GM18907 (cell line): Measurements from ENCODE around the gene SEMA3E.

Source experiments
- ATAC-seq: cut with Tn5 transposase; IDR thresholded peaks from one replicate; pipeline ENCODE4 v1.9.1; 2021; ENCODE audit warnings: mild to moderate bottlenecking, moderate library complexity; ENCODE audit not compliant: unreplicated experiment

SEMA3E gene

DNA sequence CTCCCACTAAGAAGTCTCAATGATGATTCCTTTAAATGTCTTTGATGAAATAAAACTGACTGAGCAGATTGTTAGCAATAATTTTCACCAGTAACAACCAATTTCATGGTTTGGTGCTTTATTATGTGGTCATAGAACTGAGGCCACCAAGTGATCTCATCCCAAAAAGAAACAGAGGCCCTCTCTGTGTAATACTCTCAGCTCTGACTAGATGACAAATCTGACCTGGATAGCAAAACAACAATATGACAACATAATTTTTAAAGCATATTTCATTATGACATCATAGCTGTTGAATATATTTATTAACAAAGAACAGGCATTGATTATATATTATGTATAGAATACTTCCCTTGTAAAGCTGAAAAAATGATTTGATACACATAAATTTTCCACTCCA lies 5.9 kb downstream of the SEMA3E start:
- no peak for ATAC-seq

DNA sequence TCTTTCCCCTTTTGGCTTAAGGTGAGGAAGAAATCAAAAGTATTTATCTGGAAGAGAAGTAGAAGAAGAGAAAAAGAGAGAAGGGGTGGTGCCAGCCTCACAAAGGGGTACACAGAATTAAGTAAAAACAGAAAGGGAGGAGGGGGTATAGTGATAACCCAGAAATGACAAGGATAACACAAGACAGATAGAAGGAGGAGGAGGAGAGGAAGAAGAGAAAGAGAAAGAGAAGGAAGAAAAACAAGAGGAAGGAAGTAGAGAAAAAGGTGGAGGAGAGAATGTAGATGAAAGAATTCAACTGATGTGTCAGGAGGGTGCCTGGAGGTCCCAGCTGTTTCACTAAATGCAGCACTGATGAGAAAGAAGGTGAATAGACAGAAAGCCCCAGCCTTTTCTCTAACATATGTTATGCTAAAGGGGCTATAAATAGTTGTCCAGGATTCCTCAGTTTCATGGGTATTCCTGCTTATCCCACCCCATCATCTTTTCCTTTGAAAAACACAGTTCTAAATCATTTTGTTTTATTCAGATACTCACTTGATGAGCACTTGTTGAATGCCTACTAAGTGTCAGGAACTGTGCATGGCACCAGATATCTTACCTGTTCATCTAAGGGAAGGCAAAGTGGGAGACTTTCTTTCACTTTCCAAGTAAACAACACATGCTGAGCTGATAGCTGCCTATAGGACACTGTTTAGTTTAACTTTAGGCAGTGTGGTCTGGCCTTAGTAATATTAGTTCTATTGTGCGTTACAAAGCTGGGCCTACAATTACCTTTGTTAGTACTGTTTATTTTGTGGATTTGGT lies 8.0 kb downstream of the SEMA3E start:
- no peak for ATAC-seq

DNA sequence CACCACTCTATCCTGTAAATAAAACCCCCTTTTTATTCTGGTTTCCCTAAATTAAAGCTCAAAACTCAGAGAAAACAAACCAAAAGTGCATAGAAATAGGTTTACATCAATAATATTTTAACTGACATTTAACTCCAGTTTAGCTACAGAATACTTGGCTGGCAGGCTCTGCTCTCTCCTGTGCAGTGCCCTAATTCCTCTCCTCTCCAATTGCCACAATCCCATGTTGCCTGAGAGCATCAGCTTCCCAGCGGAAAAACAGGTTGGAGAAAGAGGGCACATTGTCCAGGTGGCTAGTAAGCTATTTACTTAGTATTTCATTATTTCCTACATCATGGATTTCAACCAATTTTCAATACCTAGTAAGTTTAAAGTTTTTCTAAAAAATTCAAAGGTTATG lies 8.7 kb downstream of the SEMA3E start:
- no peak for ATAC-seq

DNA sequence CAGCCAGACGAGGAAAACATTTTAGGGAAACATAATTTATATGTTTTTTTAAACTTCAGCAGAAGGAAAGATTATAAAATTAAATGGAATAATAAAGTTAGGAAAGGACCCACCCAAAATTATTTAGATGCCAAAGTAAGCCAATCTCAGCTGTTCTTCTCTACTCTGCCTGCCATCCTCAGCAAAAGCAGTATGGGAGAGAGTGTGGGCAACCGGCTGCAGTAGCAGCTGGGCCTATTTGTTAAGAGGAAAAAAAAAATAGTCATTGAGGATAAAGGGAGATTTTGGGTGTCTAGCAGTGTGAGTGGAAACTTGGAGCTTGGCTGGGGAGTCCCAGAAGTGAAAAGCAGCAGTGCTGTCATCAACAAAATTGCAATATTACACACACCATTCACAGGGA lies 15.4 kb downstream of the SEMA3E start:
- no peak for ATAC-seq

DNA sequence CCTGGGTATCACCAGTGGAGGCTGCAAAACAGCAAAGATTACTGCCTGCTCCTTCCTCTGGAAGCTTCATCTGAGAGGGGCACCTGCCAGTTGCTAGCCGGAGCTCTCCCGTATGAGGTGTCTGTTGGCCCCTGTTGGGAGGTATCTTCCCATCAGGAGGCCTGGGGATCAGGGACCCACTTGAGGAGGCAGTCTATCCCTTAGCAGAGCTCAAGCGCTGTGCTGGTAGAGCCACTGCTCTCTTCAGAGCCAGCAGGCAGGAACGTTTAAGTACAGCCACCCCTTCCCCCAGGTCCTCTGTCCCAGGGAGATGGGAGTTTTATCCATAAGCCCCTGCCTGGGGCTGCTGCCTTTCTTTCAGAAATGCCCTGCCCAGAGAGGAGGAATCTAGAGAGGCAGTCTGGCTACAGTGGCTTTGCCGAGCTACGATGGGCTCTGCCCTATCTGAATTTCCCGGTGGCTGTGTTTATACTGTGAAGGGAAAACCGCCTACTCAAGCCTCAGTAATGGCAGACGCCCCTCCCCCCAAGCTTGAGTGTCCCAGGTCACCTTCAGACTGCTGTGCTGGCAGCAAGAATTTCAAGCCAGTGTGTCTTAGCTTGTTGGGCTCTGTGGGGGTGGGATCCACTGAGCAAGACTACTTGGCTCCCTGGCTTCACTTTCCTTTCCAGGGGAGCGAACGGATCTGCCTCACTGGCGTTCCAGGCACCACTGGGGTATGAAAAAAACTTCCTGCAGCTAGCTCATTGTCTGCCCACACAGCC lies 19.6 kb downstream of the SEMA3E start:
- no peak for ATAC-seq

DNA sequence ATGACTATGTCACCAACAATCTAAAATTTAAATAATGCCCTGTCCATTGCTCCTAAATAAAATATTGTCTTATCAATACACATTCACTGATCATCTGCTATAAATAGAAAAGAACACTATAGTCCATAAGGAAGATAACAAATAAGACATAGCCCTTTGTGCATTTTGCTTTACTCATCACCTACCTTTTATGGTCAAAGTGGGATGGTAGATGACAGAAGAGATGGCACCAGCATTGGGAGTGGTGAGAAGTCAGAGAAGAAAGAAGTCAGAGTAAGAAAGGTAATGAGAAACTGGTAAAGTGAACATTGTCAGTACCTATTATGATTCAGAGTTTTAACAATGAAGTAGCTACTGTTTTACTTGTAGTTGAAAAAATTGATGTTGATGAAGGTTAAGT lies 31.1 kb downstream of the SEMA3E start:
- no peak for ATAC-seq

DNA sequence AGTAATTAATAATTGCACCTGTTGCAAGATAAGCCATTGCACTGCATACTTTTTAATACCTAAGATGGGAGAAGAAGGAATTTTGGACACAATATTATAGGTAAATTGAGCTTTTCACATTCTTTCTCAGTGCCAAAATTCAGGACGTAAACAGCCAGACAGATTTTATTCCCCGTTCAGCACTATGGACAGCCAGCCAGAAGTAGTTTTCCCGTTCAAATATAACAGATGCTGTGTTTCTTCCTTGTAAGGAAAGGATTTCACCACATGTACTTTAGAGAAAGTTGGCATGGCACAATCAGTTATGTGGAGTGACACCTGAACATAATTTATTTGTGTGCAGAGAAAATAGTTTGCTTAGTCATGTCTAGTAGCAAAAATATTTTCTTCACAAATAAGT lies 34.8 kb downstream of the SEMA3E start:
- ATAC-seq = no peak

DNA sequence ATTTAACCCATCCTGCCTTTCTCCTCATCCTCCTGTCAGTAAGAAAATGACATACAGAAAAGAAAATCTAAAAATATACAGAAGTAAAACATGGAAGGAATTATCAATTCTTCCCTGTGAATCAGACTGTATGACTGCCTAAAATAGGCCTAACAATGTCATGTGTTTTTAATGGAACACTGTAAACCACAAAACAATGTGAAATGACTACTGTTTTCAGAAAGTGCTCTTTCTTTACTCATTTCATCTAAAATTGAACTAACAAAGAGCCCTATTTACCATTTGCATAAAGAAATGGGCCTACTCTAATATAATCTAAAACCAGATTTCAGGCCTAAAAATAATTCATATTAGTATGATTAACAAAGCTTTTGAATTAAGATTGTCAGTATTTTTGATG lies 35.7 kb downstream of the SEMA3E start:
- ATAC-seq = no peak

DNA sequence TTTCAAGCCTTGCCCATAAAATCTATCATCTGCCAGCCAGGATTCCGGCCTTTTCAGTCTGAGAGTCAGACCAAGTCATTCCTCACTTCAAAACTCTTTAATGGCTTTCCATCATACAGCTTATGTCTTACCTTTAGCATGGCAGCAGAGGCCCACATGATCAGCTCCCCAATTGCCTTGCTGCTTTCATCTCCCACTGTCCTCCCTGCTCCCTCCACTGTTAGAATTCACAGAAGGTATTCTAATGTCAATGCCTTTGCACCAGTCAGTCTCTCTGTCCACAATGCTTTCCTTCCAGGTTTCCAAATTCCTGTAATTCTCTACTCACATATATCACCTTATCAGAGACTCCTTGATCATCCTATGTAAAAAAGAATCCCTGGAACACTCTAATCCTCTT lies 37.2 kb downstream of the SEMA3E start:
- ATAC-seq = no peak

DNA sequence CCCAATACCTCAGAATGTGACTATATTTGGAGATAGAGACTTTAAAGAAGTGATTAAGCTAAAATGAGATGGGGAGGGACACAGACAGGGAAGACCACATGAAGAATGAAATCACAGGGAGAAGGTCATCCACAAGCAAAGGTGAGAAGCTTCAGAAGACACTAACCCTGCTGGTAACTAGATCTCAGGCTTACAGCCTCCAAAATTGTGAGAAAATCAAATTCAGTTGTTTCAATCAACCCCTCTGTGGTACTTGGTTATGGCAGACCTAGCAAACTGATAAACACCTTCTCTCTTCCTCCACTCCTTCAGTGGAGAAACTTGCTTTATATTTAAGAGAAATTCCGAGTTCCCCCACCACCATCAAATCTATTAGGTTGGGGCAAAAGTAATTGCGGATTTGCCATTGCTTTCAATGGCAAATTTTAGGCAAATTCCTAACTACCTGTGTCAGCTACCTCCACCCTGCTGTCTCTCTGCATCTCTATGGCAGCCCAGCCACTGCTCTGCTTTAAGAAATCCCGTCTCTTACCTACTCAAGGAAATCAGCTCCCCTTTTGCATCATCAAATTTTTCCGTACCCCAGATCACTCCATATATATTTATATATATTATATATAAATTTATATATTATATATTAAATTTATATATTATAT lies 38.2 kb downstream of the SEMA3E start:
- no peak for ATAC-seq

DNA sequence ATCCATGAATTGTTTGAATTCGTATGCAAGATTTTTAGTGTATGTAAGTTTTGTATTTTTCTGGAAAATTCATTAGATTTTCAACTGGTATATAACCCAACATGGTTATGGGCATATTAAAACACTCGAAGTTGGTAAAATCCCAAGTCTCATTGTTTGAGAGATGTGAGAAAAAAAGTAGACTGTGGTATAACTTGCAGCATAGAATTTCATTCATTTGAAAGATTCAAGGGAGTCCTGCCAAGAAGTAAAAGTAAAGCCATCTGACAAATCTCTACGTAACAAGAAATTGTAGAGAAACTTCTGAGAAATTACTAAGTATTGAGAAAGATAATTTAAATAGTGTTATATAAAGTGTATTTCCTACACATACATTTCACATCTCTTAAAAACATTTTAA lies 40.2 kb downstream of the SEMA3E start:
- ATAC-seq = no peak

DNA sequence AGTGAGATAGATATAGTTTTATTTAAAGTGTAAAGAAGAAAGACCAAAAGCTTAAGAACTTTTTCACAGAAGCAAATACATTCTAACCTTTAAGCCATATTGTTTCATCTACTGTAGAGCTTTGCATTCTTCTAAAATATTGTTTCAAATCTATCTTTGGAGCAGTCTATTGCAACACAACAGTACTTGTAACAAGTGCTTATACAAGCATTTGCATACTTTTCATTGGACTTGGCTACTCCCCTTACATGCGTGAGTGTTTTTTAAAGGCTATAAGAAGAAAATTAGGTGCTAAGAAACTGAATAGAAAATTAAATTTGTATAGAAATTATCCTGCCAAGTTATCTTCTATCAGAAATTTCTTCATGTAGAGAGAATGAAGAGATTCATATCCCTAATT lies 45.3 kb downstream of the SEMA3E start:
- ATAC-seq = no peak

DNA sequence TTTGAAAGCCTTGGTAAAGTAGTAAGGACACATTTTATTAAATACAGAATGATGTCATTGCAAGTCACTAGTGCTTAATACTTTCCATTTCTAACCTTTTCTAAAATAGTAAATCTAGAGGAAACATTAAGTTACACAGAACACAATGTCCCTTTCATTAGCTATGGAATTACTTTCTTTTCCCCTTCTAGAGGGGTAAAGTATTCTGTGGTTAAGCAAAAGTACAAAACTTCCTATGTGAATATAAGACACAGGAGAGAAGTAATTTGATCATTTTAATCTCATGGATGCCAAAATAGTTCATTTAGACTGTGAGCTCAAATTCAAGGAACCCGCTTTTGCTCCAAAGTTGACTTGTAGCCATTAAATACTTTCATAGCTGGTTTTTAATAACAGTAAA lies 49.8 kb downstream of the SEMA3E start:
- ATAC-seq = no peak

DNA sequence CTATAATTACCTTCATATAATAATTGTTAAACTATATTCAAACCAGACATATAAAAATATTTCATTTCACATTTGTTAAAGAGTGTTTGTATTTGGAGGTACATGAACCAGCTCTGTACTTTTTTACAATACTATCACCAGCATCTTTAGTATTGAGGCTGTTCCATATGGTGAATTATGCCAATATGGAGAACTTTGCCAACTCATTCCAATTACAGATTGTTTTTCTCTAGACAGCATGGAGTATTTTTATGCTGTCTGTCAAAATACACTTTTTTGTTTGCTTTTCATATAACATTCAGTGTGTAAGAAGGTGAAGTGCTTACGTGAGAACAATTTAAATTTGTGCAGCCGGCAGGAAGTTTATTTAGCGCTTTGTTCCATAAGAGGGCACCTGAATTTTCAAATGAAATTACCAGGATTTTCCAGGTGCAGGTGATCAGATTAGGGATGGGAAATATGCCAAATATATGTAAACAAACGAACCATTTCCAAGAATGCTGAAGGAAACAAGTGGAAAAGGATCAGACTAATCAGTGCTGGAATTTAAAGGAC lies 54.9 kb downstream of the SEMA3E start:
- no peak for ATAC-seq

DNA sequence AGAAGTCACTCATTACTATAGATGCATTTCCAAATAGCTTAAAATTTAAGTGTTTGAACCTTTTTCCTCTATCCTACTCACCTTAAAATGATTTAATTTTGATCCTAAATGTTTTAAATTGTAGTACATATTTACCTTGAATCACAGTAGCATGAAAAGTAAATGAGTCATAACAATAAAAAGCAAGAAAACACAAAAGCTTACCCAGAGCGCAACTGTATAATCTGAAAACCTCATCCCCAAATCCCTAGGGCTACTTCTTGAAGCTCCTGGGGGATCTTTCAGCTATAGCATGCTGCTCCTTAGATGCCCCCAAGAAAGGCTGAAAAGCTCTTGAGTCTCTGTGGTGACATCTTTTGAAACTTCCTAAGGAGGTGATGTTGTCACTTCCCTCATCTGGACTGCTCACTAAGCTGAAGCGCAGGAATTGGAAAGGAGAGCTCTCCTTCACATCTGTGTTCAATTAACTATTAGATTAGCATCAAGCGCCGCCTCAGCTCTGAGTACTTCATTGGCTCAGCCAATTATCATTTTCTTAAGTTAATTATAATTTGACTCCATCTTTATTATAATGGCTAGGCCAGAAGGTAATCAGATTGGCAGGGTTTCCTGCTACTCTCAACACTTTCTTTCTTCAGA lies 60.2 kb downstream of the SEMA3E start:
- ATAC-seq = no peak

DNA sequence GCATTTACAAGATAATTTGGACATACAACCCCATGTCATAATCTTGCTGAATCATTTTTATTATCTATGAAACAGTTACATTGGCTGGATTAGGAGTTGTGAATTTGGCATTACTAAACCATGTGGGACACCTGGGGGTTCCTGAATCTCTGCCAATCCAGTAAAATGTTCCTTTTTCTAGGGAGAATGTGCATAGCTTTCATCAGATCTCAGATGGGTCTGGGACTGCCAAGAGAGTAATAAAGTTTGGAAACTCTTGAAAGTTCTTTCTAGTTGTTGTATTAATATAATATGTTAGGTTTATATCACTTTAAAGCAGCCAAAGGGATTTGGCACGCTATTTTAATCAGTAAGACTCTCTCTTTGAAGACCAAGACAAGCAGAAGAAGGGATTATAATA lies 62.7 kb downstream of the SEMA3E start:
- no peak for ATAC-seq

DNA sequence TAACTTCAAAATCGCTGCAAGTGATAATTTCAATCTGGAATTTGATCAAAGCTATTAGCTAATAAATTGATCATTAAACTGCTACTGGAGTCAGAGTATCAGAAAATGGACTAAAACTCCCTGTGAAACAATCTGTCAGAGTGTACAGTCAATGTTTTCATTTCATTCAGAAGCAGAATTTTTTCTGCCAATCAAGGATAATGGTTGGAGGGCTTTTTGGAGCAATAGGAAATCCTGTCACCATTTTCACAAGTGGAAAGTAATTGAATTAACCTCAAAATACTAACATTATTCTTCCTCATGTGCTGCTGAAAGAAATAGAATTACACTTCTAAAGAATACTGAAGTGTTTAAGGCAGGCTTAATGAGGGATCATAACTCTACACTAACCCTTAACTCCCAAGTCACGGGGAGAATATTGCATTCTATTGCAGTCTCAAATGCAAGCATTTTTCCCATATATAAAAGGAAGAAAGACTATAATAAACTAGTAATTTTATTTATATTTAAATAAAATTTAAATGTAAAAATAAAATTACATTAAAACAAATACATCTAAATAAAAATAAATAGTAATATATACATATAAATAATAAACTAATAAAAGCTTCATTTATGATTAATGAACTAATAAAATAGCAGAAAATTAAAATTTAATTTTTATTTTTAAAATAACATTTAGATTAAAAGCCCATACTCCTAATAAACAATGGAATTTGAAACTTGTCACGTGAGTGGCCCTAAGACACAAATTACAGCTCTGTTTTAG lies 67.1 kb downstream of the SEMA3E start:
- no peak for ATAC-seq

DNA sequence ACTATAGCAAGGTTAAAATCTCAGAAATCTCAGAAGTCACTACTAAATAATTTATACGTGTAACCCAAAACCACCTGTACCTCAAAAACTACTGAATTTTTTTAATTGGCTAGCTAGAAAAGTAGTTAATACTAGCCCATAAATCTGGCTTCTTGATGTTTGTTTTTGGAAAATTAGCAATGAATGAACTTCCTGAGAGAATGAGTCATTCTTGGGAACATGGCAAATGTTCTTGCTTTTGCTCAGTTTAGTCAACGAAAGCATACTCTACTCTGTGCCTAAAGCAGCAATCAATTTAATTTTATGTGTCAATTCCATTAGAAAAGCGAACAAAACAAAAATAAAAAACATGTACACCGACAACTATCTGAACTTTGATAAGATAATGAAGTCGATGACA lies 69.2 kb downstream of the SEMA3E start:
- ATAC-seq = no peak

DNA sequence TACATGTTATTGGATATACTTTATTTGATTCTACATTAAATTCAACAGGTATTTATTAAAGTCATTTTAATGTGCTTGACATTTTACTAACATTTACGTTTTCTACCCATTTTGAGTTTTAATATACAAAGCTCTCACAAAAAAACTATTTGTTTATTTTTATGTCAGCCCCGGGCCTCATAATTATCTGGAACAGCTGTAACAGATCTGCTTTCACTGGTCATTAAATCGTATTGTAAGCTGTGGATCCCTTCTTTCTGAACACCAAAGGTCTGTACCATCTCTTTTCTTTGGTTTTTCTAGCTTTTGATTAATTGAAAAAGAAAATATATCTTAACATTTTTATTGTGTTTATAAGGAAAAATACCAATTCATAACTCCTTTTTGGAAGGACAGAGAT lies 73.5 kb downstream of the SEMA3E start:
- ATAC-seq = no peak

DNA sequence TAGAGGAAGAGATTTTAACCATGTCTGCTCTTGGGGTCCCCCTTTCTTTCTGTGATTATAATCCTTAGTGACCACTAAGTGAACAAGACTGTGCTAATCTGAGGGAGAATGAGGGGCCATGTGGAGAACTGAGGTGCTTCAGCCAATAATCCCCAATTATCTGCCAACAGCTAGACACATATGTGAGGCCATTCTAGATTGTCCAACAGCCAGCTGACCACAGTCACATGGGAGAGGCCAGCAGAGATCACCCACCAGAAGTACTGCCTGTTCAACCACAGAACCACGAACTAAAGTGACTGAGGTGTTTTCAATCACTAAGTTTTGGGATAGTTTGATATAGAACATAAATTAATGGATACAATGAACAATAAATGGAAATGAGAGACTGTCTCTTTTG lies 74.3 kb downstream of the SEMA3E start:
- no peak for ATAC-seq
